ENCODE results near the gene MCTP2.

Gene MCTP2

GRCh38 chr15:94230883-94231722 is at the start of gene MCTP2:
Gene MCTP2, plus strand, starts transcription at chr15:94231561. Its CDS starts 66,705 bp downstream, at chr15:94298266.
- no peak for DNase-seq

GRCh38 chr15:94182883-94183282 is 48.5 kb upstream of the MCTP2 start:
- no peak for DNase-seq

GRCh38 chr15:94185547-94186236 is 45.7 kb upstream of the MCTP2 start:
- no peak for DNase-seq

GRCh38 chr15:94186770-94187331 is 44.5 kb upstream of the MCTP2 start:
- DNase-seq: no peak

GRCh38 chr15:94193906-94194305 is 37.5 kb upstream of the MCTP2 start:
- no peak for DNase-seq

GRCh38 chr15:94196531-94196930 is 34.8 kb upstream of the MCTP2 start:
- DNase-seq: no peak

GRCh38 chr15:94198633-94199032 is 32.7 kb upstream of the MCTP2 start:
- DNase-seq: no peak

GRCh38 chr15:94199725-94200124 is 31.6 kb upstream of the MCTP2 start:
- DNase-seq: no peak

- no peak for DNase-seq
These were observed 28.1 kb upstream of the MCTP2 start for GRCh38 chr15:94203306-94203705.

- no peak for DNase-seq
These were observed 26.0 kb upstream of the MCTP2 start for GRCh38 chr15:94205366-94205765.

- DNase-seq: no peak
These were observed 24.7 kb upstream of the MCTP2 start for GRCh38 chr15:94206463-94207167.

- DNase-seq: no peak
These were observed 19.1 kb upstream of the MCTP2 start for GRCh38 chr15:94212291-94212690.

GRCh38 chr15:94225616-94226015 is 5.7 kb upstream of the MCTP2 start:
- DNase-seq: no peak

- DNase-seq: no peak
These were observed 2.8 kb upstream of the MCTP2 start for GRCh38 chr15:94228611-94229010.

GRCh38 chr15:94229591-94230369 is 1.6 kb upstream of the MCTP2 start:
- no peak for DNase-seq

- DNase-seq: no peak
These were observed 904 bp upstream of the MCTP2 start for GRCh38 chr15:94230431-94230882.

- DNase-seq: no peak
These were observed 535 bp downstream of the MCTP2 start for GRCh38 chr15:94231723-94232468.

- DNase-seq: no peak
These were observed 2.1 kb downstream of the MCTP2 start for GRCh38 chr15:94233441-94233840.

GRCh38 chr15:94234300-94234699 is 2.9 kb downstream of the MCTP2 start:
- DNase-seq: no peak

GRCh38 chr15:94235041-94235440 is 3.7 kb downstream of the MCTP2 start:
- no peak for DNase-seq

GRCh38 chr15:94235646-94236045 is 4.3 kb downstream of the MCTP2 start:
- no peak for DNase-seq

- no peak for DNase-seq
These were observed 5.2 kb downstream of the MCTP2 start for GRCh38 chr15:94236608-94237007.

Measured in DMS 273 treated with DMSO at 0.1 percent for 48 hours (cell line).